Liver (tissue), 3 donors: ENCODE measurements around the gene UBTD2.

ENCODE experiments used
- ATF3 ChIP-seq: IDR thresholded peaks from 2 replicates; pipeline ENCODE4 v1.6.1; 2016; ENCODE audit warnings: antibody characterized with exemption
- GABPA ChIP-seq, 2 donors: IDR thresholded peaks in 1 of 2; conservative IDR thresholded peaks in 1 of 2; 2 replicates each; pipeline ENCODE4 v1.6.1; 2016; ENCODE audit warnings: antibody characterized with exemption in 2 of 2, mild to moderate bottlenecking in 1 of 2, moderate library complexity in 1 of 2
- HNF4A ChIP-seq, 2 donors: conservative IDR thresholded peaks; 2 replicates each; pipeline ENCODE4 v1.6.1; 2016; ENCODE audit warnings: antibody characterized with exemption in 2 of 2, mild to moderate bottlenecking in 2 of 2
- HNF4G ChIP-seq: IDR thresholded peaks from 2 replicates; pipeline ENCODE4 v1.6.1; 2016; ENCODE audit warnings: antibody characterized with exemption
- RAD21 ChIP-seq, 2 donors: IDR thresholded peaks; 2 replicates each; pipeline ENCODE4 v1.6.1; 2016; ENCODE audit warnings: antibody characterized with exemption in 2 of 2, mild to moderate bottlenecking in 2 of 2
- SP1 ChIP-seq: IDR thresholded peaks from 2 replicates; pipeline ENCODE4 v1.6.1; 2018; ENCODE audit warnings: antibody characterized with exemption, mild to moderate bottlenecking
- TAF1 ChIP-seq: conservative IDR thresholded peaks from 2 replicates; pipeline ENCODE4 v1.6.1; 2016; ENCODE audit warnings: antibody characterized with exemption, mild to moderate bottlenecking
- ZBTB33 ChIP-seq: IDR thresholded peaks from 2 replicates; pipeline ENCODE4 v1.6.1; 2016; ENCODE audit warnings: antibody characterized with exemption
- TF ChIP-seq, protein P1 (sequence below): fragments of 150-350 bp; IDR thresholded peaks from 2 replicates; pipeline ENCODE4 v1.5.1; 2017; ENCODE audit warnings: improper control_type of control experiment, low read depth, low read length; ENCODE audit not compliant: missing input control
- TF ChIP-seq, protein P2 (sequence below): IDR thresholded peaks from 2 replicates; pipeline ENCODE4 v1.6.1; 2016; ENCODE audit warnings: antibody characterized with exemption, mild to moderate bottlenecking
- TF ChIP-seq, protein P3 (sequence below): IDR thresholded peaks from 2 replicates; pipeline ENCODE4 v1.6.1; 2016; ENCODE audit warnings: antibody characterized with exemption
- donor health status: healthy.
- donor health status: healthy.

DNA sequence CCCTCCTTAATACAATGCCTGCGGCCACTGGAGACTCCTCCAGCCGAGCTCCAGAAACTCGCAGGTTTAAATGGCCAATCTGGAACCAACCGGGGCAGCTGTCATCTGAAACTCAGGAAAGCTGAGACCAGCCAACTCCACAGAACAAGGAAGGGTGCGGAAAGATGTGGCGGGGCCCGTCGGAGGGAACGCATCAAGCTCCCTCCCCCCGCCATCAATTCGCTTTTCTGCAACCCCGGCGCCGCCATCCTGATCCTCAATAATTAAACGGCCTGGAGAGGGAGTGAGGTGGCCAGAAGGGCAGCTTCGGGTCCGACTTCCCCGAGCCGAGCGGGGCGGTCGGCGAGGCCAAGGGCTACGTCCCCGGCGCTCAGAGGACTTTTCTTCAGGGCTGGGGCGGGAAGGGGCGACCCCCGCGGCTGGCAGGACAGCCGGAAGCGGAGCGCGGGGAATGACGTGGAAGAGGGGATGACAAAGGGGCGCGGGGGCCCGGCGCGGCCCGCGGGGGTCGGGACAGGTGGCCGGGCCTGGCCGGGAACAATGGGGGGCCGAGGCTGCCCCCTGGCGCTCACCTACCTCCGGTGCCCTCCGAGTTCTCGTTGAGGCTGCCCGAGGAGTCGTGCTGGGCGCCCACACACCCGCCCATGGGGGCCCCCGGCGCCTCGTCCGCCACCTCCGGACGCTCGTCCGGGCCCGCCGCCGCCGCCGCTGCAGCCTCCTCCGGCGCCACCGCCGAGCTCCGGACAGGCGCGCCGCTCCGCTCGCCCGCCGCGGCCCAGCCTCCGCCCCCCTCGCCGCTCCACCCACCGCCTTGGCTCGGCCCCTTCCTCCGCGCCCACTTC lies at the start of gene UBTD2:
- TF ChIP-seq, protein P1, sequence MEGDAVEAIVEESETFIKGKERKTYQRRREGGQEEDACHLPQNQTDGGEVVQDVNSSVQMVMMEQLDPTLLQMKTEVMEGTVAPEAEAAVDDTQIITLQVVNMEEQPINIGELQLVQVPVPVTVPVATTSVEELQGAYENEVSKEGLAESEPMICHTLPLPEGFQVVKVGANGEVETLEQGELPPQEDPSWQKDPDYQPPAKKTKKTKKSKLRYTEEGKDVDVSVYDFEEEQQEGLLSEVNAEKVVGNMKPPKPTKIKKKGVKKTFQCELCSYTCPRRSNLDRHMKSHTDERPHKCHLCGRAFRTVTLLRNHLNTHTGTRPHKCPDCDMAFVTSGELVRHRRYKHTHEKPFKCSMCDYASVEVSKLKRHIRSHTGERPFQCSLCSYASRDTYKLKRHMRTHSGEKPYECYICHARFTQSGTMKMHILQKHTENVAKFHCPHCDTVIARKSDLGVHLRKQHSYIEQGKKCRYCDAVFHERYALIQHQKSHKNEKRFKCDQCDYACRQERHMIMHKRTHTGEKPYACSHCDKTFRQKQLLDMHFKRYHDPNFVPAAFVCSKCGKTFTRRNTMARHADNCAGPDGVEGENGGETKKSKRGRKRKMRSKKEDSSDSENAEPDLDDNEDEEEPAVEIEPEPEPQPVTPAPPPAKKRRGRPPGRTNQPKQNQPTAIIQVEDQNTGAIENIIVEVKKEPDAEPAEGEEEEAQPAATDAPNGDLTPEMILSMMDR, result peak; percentile 14
- TF ChIP-seq, protein P2, sequence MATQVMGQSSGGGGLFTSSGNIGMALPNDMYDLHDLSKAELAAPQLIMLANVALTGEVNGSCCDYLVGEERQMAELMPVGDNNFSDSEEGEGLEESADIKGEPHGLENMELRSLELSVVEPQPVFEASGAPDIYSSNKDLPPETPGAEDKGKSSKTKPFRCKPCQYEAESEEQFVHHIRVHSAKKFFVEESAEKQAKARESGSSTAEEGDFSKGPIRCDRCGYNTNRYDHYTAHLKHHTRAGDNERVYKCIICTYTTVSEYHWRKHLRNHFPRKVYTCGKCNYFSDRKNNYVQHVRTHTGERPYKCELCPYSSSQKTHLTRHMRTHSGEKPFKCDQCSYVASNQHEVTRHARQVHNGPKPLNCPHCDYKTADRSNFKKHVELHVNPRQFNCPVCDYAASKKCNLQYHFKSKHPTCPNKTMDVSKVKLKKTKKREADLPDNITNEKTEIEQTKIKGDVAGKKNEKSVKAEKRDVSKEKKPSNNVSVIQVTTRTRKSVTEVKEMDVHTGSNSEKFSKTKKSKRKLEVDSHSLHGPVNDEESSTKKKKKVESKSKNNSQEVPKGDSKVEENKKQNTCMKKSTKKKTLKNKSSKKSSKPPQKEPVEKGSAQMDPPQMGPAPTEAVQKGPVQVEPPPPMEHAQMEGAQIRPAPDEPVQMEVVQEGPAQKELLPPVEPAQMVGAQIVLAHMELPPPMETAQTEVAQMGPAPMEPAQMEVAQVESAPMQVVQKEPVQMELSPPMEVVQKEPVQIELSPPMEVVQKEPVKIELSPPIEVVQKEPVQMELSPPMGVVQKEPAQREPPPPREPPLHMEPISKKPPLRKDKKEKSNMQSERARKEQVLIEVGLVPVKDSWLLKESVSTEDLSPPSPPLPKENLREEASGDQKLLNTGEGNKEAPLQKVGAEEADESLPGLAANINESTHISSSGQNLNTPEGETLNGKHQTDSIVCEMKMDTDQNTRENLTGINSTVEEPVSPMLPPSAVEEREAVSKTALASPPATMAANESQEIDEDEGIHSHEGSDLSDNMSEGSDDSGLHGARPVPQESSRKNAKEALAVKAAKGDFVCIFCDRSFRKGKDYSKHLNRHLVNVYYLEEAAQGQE, result no peak
- peak; percentile 21 for TF ChIP-seq TAF1
- TF ChIP-seq, protein P3, sequence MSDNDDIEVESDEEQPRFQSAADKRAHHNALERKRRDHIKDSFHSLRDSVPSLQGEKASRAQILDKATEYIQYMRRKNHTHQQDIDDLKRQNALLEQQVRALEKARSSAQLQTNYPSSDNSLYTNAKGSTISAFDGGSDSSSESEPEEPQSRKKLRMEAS, result no peak
- TF ChIP-seq GABPA (IDR thresholded peaks at IDR 0.05 in 1 of 2, conservative IDR thresholded peaks at IDR 0.05 in 1 of 2), result no peak
- TF ChIP-seq RAD21 (IDR thresholded peaks at IDR 0.05), result no peak
- TF ChIP-seq SP1, result no peak
- no peak for TF ChIP-seq ATF3
- TF ChIP-seq HNF4G, result no peak
- peak in 1 of 2 donors; percentile 11 for TF ChIP-seq HNF4A (conservative IDR thresholded peaks at IDR 0.05)
- TF ChIP-seq ZBTB33, result no peak
